NCI-H2227 treated with DMSO at 0.1 percent for 48 hours (cell line): ENCODE results near the gene HSP90AB1.
A peak's percentile ranks its signal among the peaks of the same experiment; 100 is the strongest.

ENCODE experiments used
- DNase-seq: peaks from one replicate; lab custom pipeline; 2025; lab: John Stamatoyannopoulos, UW

The HSP90AB1 gene

DNA sequence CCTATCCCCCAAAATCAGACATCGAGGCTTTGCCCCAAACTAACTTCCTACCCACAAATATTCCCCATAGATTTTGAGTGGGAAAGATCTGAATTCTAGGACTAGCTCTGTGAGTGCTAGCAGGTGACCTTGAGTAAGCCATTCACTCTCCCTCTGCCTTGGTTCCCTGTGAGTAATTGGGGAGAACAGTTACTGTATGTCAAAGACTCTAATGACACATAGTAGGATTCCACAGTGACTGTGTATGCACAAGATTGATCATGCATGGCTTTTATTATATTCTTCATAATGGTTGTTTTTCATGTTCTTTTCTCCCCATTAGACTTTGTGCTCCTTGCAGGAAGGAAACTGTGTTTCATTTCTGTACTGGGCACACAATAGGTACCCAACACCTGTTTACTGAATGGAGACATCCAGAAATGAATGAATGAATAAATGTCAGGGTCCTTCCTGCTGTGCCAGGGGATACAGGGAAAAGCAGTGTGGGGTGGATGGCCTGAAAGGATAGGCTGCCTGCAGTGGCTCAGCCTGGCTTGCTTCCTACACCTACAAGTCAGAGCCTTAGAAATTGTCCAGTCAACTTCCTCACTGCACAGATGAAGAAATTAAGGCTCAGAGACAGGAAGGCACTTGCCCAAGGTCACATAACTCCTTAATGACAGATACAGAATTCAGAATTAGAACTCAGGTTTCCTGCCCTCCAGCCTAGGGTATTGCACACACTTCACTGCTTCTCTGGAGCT lies 22.4 kb downstream of the HSP90AB1 start:
- DNase-seq, result no peak

DNA sequence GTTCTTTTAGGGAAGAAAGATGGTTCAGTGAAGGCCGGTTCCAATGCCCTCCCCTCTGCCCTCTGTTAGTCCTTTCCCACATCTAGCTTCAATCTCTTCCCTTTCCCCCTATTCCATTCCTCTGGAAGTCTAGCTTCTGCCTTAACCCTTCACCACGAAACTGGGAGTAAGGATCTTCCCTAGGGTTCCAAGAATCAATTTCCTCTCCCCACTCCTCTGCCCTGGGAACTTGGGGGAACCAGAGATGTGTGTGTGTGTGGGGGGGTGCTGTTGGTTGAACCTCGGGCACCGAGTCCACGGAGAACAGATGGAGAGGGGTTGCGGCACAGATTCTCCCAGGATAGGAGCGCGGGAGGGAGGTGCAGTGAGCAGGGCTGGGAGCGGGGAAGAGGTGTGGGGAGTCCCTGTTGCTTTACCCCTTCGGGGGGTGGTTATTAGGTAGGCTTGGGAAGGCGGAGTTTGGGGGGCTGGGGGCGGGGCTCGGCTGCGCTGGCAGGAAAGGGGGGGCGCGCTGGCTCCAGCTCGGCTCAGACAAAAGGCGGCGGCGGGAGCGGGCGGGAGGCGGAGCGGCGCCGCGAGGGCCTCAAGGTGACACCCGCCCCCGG lies 23.1 kb downstream of the HSP90AB1 start, which contains the start of gene TMEM151B:
TMEM151B (plus strand) TSS at position 530 of the 605 bp plus-strand sequence. CDS start 293 bp downstream, outside the sequence.
- no peak for DNase-seq

- peak; percentile 24 for DNase-seq
Observed at GRCh38 chr6:44270526-44271405, 23.9 kb downstream of the HSP90AB1 start.

DNA sequence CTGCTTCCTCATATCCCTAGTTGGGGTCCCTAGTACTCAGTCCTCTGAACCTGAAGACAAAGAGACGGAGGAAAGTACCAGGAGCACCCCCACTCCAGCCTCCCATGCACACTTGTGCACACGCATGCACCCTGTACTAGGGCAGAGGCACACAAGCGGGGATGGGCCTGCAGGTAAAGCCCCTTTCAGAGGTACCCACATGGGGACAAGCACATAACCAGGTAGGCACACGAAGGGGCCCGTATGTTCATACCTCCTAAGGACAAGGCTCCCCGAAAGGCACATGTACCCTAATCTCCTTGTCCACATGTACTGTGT lies 24.5 kb downstream of the HSP90AB1 start:
- no peak for DNase-seq

DNA sequence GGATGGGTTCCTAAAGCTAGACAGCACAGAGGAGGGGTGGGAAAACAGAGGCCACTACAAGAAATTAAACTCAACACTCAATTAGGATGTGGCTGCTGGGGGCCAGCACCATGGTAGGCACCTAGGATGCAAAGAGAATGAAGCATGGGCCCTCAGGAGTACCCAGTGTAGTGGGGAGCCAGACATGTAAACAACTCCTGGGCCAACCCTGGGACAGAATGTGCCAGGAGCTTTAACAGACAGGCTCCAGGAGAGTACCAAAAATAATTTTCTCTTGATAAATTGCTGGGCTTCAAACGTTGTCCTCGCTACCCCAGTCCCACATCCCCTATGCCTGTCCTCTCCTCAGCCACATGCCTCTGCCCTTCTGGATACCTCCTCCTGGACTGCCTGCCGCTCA lies 25.0 kb downstream of the HSP90AB1 start:
- no peak for DNase-seq

DNA sequence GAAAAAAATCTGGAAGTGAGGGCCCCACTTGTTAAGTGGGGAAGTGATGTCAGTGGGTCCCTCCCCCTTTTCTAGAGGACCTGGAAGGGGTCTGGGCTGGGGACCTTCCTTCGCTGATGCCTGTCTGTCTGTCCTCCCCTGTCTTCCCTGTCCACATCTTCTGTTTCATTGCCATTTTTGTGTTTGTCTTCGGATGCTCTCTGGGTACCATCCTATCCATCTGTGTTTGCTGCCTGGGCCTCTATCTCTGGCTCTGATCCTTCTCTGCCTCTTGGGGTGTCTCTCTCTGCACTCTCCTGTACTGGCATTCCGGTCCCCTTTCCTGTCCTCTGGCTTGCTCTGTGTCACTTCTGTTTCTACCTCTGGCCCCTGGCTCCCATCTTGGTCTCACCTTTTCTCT lies 25.6 kb downstream of the HSP90AB1 start:
- DNase-seq, result no peak

- no peak for DNase-seq
Observed at GRCh38 chr6:44272999-44273566, 26.2 kb downstream of the HSP90AB1 start.

DNA sequence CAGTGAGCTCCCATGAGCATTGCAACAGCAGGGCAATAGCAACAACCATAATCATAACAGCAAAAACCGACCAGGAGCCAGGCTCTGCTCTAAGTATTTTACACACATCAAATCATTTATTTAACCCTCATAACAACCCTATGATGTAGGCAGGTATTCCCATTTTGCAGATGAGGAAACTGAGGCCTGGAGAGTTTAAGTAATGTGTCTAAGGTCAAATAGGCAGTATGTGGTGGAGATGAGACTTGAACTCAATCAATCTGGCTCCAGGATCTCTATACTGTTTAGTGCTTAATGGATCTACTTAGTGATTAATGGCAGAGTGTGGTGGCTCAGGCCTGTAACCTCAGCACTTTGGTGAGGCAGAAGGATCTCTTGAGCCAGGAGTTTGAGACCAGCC lies 26.7 kb downstream of the HSP90AB1 start:
- no peak for DNase-seq

DNA sequence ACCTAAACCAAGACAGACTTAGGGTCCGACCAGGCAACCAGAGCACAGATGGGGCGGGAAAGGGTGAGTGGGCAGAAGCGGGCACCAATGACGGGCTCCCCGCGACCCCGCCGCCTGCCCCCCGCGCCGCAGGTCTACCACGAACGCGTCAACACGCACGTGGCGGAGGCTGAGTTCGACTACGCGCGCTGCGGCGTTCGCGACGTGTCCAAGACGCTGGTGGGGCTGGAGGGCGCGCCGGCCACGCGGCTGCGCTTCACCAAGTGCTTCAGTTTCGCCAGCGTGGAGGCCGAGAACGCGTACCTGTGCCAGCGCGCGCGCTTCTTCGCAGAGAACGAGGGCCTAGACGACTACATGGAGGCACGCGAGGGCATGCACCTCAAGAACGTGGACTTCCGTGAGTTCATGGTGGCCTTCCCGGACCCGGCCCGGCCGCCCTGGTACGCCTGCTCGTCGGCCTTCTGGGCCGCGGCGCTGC lies 28.4 kb downstream of the HSP90AB1 start:
- no peak for DNase-seq

GRCh38 chr6:44275749-44276648 lies 29.1 kb downstream of the HSP90AB1 start:
- DNase-seq, result no peak

- no peak for DNase-seq
Observed at GRCh38 chr6:44276667-44277640, 30.1 kb downstream of the HSP90AB1 start.

GRCh38 chr6:44277763-44278162 lies 30.9 kb downstream of the HSP90AB1 start:
- DNase-seq, result no peak

GRCh38 chr6:44278315-44278714 lies 31.4 kb downstream of the HSP90AB1 start:
- DNase-seq, result no peak

DNA sequence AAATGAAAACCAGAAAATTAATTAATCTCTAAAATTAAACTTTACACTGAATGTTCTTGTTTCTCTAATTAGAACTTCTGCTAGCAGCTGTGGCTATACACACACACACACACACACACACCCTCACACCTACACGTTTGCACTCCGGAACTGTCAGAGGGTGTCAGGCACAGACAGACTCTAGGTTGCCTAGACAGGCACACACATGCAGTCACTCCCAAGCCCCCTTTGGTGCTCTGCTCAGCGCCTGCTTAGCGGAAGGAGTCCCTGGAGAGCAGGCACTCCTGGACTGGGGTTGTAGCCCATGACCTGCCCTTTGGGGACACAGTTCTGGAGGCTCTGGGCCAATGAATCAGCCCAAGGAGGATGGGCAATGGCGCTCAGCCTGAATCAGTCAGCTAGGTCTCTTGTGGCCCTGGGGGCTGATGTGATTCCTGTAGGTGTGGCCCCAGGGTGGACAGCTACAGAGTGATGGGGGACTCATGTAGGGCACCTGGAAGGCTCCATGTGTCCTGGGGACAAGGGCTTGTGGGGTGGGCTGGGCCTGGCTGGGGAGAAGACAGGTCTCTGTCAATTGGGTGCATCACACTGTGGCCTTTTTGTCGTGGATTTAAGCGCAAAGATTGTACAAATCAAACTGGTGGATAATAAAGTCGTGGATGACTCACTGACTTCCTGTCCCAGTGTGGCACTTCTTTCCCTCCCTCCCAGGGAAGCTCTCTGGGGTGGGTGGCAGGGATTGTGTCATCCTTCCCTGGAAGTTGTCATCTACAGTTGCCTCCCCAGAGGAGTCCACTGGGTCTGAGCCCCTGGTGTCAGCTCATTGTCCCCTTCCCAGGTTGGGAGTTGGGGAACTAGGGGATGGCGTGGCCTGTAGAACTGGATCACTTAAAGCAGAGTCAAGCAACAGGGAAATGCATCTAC lies 32.1 kb downstream of the HSP90AB1 start:
- DNase-seq, result no peak

DNA sequence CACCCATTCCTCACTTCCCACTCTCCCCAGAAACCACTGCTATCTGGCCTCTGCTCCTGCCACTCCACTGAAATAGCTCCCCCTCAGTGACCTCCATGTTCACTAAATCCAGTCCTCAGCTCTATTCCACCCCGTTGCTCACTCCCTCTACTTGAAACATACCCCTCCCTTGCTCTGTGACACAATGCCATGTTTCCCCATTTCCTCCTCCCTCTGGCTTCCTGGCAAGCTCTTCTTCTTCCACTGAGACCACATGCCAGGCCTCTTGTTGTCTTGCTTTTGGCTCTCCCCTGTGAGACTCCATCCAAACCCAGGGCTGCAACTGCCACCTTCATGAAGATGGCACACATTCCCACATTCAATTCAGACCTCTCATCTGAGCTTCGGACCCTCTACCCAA lies 37.2 kb downstream of the HSP90AB1 start:
- no peak for DNase-seq

GRCh38 chr6:44284867-44285266 lies 38.0 kb downstream of the HSP90AB1 start:
- no peak for DNase-seq

- no peak for DNase-seq
Observed at GRCh38 chr6:44285552-44286284, 38.8 kb downstream of the HSP90AB1 start.

- DNase-seq, result no peak
Observed at GRCh38 chr6:44286285-44286565, 39.3 kb downstream of the HSP90AB1 start.

GRCh38 chr6:44286747-44287146 lies 39.8 kb downstream of the HSP90AB1 start:
- no peak for DNase-seq
